K562 (cell line): Measurements from ENCODE around the gene TP53I13. TPM values are rescaled to one million over a fixed set of nuclear protein-coding genes. Genes with fewer than 3 reads are reported as not detected.

Experiments
- E4F1 ChIP-seq: fragments of 250-450 bp; sonication (Bioruptor Pico); IDR thresholded peaks from 2 replicates; pipeline ENCODE4 v1.5.0; 2021; ENCODE audit warnings: mild to moderate bottlenecking, borderline replicate concordance
- THAP12 ChIP-seq: fragments of 250-450 bp; sonication (Bioruptor Pico); IDR thresholded peaks from 2 replicates; pipeline ENCODE4 v1.9.0; 2021; ENCODE audit warnings: mild to moderate bottlenecking, inconsistent platforms
- ZFP1 ChIP-seq: fragments of 450-650 bp; formaldehyde crosslinking; IDR thresholded peaks from 2 replicates; pipeline ENCODE4 v1.4.0; 2020; ENCODE audit warnings: mild to moderate bottlenecking, mixed read lengths
- polyA plus RNA-seq, 8 experiments: library from polyadenylated mRNA; depleted of rRNA in 4 of 8; stranded (reverse) in 5 of 8; unstranded in 3 of 8; fragments of >200 nt; fragmentation: Nextera tagmentation in 2 of 8; fragmentation: Illumina TruSeq in 1 of 8; extraction: Ambion mirVana in 2 of 8; extraction: Trizol in 1 of 8; gene quantifications; 2 replicates each; pipeline versions ENCODE4 v1.2.1 to v1.2.3, GENCODE V29; 2011 to 2014; ENCODE audit warnings: inconsistent platforms in 1 of 8, missing spikeins in 1 of 8
- total RNA-seq, 7 experiments: library from RNA; depleted of rRNA in 6 of 7; stranded (reverse); fragments of >200 nt in 6 of 7; fragmentation: Illumina TruSeq in 2 of 7; extraction: Trizol in 2 of 7; gene quantifications; 2 replicates each; pipeline versions ENCODE4 v1.2.1 to v1.2.3, GENCODE V29; 2011 to 2021; ENCODE audit warnings: low replicate concordance in 1 of 7

The TP53I13 gene
- total and polyA plus RNA-seq, 9 of the 15 experiments (the other 6 are each of a cell fraction or from before 2014, with no cell fraction given), result 0.08 to 28.3 (median 9.1) TPM

GRCh38 chr17:29585080-29585751 lies 16.7 kb downstream of the TP53I13 start (continued):
- TF ChIP-seq THAP12 (no peak), E4F1 (no peak), ZFP1 (CRISPR knock-in tag) (no peak)
